Measurements from ENCODE around the gene CNPY1. TPM values are rescaled to one million over a fixed set of nuclear protein-coding genes. Genes with fewer than 3 reads are reported as not detected.
"Not testable (repeated sequence)": the region's sequence is repeated elsewhere in the genome, so short reads cannot be mapped to it uniquely, and the experiment has no call there.

The CNPY1 gene
- total RNA-seq, 4 donors from 2014 or later, result not detected

DNA sequence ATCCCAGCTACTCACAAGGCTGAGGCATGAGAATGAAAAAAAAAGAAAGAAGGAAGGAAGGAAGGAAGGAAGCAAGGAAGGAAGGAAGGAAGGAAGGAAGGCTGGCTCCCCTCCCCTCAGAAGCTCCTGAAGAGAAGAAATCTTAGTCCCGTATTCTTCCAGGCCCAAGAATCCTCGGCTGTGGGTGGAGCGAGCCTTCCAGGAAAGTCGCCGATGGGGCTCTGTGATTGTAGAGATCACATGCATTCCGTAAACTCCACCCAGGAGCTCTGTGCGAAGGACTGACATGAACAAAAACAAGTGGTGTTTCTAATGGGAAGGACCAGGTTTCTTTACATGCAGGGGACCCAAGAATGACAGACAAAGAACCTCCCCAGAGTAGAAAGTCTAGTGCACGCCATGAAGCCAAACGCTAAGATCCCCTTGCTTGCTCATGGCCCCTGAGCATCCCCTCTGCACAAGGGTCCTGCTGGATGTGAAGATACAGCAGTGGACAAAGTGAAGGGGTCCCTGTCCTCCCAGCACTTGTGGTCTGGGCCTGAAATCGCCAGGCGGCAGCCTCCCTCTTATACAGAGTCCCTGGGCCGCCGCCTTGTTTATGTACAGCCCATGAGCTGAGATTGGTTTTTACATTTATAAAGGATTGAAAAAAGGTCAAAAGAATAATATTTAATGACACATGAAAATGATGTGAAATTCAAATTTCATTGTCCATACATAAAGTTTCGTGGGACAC lies 25.2 kb downstream of the CNPY1 start:
- peak in 1 of 2 donors; percentile 64 for DNase-seq (ENCODE audit: low spot score in 2 of 2)
- 69% methylated on average over 14 of the region's 14 CpGs for WGBS
- Histone ChIP-seq H3K4me3 (no peak overlapping the region), H3K4me1 (no peaks in the 10 kb centered on the region), H3K36me3 (no peaks in the 10 kb centered on the region), H3K9me3 (no peaks in the 10 kb centered on the region), H3K27ac (no peak overlapping the region), H3K27me3 (peaks cover 70% of the 10 kb centered on the region)
- no peak for TF ChIP-seq POLR2A (IDR thresholded peaks at IDR 0.05)
- TF ChIP-seq, protein P1, sequence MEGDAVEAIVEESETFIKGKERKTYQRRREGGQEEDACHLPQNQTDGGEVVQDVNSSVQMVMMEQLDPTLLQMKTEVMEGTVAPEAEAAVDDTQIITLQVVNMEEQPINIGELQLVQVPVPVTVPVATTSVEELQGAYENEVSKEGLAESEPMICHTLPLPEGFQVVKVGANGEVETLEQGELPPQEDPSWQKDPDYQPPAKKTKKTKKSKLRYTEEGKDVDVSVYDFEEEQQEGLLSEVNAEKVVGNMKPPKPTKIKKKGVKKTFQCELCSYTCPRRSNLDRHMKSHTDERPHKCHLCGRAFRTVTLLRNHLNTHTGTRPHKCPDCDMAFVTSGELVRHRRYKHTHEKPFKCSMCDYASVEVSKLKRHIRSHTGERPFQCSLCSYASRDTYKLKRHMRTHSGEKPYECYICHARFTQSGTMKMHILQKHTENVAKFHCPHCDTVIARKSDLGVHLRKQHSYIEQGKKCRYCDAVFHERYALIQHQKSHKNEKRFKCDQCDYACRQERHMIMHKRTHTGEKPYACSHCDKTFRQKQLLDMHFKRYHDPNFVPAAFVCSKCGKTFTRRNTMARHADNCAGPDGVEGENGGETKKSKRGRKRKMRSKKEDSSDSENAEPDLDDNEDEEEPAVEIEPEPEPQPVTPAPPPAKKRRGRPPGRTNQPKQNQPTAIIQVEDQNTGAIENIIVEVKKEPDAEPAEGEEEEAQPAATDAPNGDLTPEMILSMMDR (IDR thresholded peaks at IDR 0.05), result no peak
- no peak for TF ChIP-seq POLR2AphosphoS5 (IDR thresholded peaks at IDR 0.05)
- no peak for TF ChIP-seq EP300 (IDR thresholded peaks at IDR 0.05)

DNA sequence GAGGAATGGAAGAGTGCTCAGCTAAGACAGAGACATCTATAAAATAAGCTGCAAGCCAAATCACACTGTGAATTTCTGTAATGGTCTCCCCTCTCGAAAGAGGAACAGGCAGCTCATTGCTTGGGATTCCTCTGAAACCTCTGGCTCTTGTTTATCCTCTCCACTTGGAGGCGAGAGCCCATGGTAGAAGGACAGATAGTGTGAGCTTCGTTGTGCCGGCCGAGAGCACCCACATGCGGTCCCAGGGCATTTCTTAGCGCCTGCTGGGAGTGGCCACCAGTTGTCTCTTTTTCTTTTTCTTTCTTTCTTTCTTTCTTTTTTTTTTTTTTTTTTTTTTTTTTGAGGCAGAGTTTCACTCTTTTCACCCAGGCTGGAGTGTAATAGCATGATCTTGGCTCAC lies 26.2 kb downstream of the CNPY1 start:
- 56% methylated on average over 7 of the region's 7 CpGs for WGBS
- Histone ChIP-seq H3K27me3 (peaks cover 77% of the 10 kb centered on the region), H3K27ac (no peak overlapping the region), H3K9me3 (no peaks in the 10 kb centered on the region), H3K36me3 (no peaks in the 10 kb centered on the region), H3K4me3 (no peak overlapping the region), H3K4me1 (no peaks in the 10 kb centered on the region)
- TF ChIP-seq POLR2A (IDR thresholded peaks at IDR 0.05), result no peak
- no peak for DNase-seq (ENCODE audit: low spot score in 2 of 2)

DNA sequence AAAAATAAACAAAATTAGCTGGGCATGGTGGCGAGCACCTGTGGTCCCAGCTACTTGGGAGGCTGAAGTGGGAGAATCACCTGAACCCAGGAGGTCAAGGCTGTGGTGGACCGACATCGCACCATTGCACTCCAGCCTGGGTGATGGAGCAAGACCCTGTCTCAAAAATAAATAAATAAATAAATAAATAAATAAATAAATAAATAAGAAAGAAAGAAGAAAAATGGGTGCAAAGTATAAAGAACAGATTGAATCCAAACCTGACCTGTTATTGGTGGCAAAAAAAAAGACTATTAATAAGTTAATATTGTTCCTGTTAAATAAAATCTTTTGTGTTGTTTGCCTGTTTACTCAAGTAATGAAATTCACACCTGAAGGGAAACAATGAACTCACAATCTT lies 27.0 kb downstream of the CNPY1 start:
- not testable (repeated sequence) for H3K9me3 ChIP-seq; H3K4me1 ChIP-seq; DNase-seq (ENCODE audit: low spot score in 2 of 2); H3K4me3 ChIP-seq; H3K27ac ChIP-seq; H3K36me3 ChIP-seq
- H3K27me3 ChIP-seq, result peaks cover 81% of the 10 kb centered on the region
- WGBS, result 93% methylated on average over 3 of the region's 3 CpGs

DNA sequence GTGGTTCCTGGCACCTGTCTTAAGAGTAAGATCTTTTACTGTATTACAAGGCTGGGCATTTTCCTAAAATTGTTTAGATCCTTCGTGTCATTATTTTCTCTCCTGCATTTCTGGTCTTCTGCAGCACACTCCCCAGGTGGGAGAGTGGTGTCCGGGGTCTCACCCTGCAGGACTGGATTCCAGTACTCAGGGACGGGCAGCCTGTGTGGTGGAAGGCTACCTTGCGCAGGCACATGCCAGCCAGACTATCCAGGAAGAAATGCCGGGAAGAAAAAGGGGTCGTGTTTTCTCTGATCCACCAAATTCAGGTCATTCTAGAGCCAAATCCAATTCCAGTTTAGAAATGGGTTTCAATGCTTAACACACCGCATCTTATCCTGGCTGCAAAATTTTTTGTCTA lies 27.7 kb downstream of the CNPY1 start:
- H3K36me3 ChIP-seq, result no peaks in the 10 kb centered on the region
- no peaks in the 10 kb centered on the region for H3K9me3 ChIP-seq
- H3K4me3 ChIP-seq, result no peak overlapping the region
- TF ChIP-seq POLR2A (IDR thresholded peaks at IDR 0.05) (no peak), POLR2AphosphoS5 (IDR thresholded peaks at IDR 0.05) (no peak), EP300 (IDR thresholded peaks at IDR 0.05) (no peak)
- TF ChIP-seq, protein P1 (IDR thresholded peaks at IDR 0.05), result no peak
- no peak overlapping the region for H3K27ac ChIP-seq
- H3K4me1 ChIP-seq, result no peaks in the 10 kb centered on the region
- no peak for DNase-seq (ENCODE audit: low spot score in 2 of 2)
- peaks cover 82% of the 10 kb centered on the region for H3K27me3 ChIP-seq
- 87% methylated on average over 5 of the region's 7 CpGs for WGBS

DNA sequence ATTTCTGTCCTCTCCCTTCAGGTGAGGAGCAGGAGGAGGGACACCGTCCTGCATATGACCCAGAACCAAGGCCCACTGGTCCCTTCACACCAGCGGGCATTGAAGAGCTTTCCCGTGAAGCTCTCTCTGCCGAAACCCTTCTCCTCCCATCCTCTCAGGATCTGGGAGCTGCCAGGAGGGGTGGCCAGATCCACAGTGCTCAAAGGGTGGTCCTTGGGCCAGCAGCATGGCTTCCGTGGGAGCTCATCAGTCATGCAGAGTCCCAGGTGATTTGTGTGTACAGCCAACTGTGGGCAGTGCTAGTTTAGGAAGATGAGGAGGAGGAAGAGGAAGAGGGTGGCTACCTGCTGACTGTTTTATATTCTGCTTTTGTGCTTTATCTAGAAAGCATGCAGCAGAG lies 28.4 kb downstream of the CNPY1 start:
- no peaks in the 10 kb centered on the region for H3K9me3 ChIP-seq
- H3K36me3 ChIP-seq, result no peaks in the 10 kb centered on the region
- no peak overlapping the region for H3K27ac ChIP-seq
- DNase-seq (ENCODE audit: low spot score in 2 of 2), result no peak
- 96% methylated on average over 5 of the region's 5 CpGs for WGBS
- TF ChIP-seq, protein P1 (IDR thresholded peaks at IDR 0.05), result no peak
- TF ChIP-seq EP300 (IDR thresholded peaks at IDR 0.05) (no peak), POLR2AphosphoS5 (IDR thresholded peaks at IDR 0.05) (no peak), POLR2A (IDR thresholded peaks at IDR 0.05) (no peak)
- H3K27me3 ChIP-seq, result peaks cover 84% of the 10 kb centered on the region
- H3K4me1 ChIP-seq, result no peaks in the 10 kb centered on the region
- no peak overlapping the region for H3K4me3 ChIP-seq

DNA sequence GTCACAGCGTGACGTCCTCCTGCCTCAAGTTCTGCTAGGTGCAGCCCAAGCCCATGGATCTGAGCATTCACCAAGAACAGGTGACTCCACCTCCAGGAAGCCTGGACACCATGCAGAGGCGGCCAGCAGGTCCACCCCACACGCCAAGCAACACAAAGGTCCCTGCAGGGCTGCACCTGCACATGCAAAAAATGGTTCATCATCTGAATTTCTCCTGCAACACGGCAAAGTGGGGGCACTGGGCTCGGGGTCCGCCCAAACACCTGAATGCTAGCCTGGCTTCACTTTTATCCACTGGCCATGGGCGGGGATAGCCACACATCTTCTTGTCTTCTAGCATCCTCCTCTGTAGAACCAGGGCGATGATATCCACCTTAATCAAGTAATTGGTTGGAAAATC lies 28.9 kb downstream of the CNPY1 start:
- H3K27me3 ChIP-seq, result peaks cover 85% of the 10 kb centered on the region
- TF ChIP-seq, protein P1 (IDR thresholded peaks at IDR 0.05), result no peak
- no peak for TF ChIP-seq POLR2AphosphoS5 (IDR thresholded peaks at IDR 0.05)
- TF ChIP-seq EP300 (IDR thresholded peaks at IDR 0.05), result no peak
- no peak for TF ChIP-seq POLR2A (IDR thresholded peaks at IDR 0.05)
- WGBS, result 86% methylated on average over 9 of the region's 9 CpGs
- no peaks in the 10 kb centered on the region for H3K9me3 ChIP-seq
- no peak overlapping the region for H3K4me3 ChIP-seq
- H3K27ac ChIP-seq, result no peak overlapping the region
- peak in 1 of 2 donors; percentile 45 for DNase-seq (ENCODE audit: low spot score in 2 of 2)
- no peaks in the 10 kb centered on the region for H3K36me3 ChIP-seq
- H3K4me1 ChIP-seq, result no peaks in the 10 kb centered on the region

All from suprapubic skin (tissue), 4 donors.